SIG-M5 (cell line): ENCODE data around the gene SAMM50.

Source experiments
- DNase-seq: peaks from one replicate; lab custom pipeline; 2025; lab: John Stamatoyannopoulos, UW

Gene SAMM50

DNA sequence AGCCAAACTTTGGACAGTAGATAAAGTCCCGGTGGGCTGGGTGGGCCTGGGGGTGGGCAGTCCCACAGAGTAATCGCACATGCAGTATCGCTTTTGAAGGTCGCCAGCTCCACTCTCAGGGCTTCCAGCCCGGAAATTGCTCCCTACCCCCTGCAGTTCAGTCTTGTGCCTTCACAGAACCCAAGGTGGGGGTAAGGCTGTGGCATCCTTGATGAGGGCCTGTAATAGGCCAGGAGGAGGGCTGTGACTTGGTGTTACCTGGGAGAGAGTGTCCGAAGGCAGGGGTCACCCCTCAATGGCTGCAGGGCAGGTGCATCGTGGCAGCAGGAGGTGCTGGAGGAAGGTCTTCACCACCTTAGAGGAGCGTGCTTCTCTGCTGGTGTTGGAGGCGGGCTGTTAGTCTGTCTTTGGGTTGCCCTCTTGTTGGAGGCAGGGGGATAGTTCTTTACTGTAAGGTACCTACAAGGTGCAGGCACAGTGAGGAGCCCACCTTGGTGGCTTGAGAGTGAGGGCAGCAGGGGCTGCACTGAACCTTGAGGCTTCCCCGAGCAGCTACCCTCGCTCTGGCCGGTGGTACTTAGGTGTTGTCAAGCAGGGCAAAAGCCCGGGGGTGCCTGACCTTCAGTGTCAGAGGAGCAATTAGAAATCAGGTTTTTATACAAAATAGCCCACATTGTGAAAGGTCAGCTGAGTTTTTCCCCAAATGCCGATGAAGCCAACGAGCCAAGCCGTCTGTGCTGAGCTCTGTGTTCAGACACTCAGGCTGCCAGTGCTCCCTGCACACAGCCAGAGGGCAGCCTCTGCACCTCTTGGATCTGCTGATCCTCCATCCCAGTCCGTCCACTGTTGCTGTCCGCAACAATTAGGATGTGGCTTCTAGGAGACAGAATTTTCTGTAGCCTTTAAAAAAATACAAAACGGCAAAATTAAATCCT lies 21.9 kb downstream of the SAMM50 start:
- DNase-seq, result no peak

DNA sequence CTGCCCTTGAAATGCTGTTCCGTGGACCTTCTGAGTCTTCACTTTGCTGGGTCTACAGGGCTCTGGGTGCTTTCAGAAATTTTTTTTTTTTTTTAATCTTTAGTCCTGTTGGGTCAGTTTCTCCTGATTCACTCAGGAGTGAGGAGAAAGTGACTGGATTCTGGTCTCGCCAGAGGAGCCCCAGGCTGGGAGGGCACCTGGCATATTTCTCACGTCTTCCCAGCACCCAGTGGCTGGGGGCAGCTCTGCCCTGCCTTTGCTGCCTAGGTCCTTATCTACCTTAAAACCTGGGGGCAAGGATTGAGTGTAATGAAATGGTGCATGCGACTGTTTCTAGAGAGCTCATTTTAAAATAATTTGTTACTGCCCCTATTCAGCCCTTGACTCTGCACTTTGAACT lies 23.3 kb downstream of the SAMM50 start:
- DNase-seq, result no peak

DNA sequence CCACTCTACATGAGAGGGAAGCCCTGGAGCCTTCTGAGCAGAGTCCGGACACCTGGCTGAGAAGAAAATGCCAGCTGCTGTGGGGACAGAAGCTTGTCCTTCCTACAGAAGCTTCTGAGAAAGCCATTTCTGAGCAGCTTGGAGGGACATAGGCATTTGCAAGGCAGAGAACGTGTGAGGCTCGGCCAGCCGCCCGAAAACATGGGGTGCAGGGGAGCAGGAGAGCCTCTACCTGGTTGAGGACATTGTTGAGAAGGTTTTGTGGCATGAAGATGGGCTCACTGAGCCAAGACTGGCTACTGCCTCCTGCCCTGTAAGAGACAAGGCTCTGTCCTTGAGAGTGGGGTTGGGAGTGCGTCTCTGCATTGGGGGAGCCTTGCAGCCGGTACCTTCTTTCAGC lies 25.3 kb downstream of the SAMM50 start:
- no peak for DNase-seq

DNA sequence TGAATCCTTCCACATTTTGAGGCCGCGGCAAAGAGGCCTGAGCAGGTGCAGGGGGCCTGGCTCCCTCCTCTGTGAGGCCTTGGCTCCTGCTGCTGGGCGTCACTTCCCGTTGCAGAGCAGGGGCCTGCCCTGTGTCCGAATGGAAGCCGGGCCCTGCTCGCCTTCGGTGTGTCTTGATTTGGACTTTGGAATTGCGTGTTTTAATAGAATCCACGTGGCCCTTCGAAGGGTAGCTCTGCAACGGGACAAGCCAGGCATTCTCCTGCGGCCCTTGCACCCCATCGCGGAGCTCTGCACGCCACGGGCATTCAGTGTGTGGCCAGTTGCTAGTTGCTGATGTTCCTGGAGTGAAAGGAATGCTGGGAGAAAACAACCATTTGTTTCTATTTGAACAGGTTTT lies 25.8 kb downstream of the SAMM50 start:
- no peak for DNase-seq

DNA sequence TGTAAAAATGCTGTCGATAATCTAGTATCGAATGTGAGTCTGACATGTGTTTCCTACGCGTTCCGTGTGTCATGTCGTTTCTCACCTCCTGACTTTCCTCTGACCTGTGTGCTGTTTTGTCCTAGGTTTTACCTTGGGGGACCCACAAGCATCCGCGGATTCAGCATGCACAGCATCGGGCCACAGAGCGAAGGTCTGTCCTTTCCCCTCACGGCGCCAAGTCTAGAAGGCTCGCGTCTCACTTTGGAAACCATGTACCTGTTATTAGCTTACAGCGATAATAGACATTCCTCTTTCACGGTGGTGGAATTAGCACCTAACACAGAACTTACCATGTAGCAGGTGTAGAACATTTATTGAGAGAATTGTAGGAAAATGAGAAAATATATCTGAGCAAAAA lies 28.6 kb downstream of the SAMM50 start:
- no peak for DNase-seq

DNA sequence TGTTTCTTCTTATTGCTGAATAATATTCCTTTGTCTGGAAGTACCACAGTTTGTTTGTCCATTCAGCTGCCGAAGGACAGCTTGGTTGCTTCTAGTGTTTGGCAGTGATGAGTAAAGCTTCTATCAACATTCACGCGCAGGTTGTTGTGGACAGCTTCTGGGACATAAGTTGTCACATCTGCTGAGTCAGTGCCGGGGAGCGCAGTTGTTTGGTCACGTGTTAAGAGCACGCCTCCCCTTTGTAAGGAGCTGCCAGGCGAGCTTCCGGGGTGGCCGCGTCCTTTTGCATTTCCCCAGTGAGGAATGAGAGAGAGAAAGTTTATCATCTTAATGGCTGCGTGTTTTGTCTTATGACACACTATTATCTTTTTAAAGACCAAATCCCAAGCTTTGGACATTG lies 30.3 kb downstream of the SAMM50 start:
- DNase-seq, result no peak

DNA sequence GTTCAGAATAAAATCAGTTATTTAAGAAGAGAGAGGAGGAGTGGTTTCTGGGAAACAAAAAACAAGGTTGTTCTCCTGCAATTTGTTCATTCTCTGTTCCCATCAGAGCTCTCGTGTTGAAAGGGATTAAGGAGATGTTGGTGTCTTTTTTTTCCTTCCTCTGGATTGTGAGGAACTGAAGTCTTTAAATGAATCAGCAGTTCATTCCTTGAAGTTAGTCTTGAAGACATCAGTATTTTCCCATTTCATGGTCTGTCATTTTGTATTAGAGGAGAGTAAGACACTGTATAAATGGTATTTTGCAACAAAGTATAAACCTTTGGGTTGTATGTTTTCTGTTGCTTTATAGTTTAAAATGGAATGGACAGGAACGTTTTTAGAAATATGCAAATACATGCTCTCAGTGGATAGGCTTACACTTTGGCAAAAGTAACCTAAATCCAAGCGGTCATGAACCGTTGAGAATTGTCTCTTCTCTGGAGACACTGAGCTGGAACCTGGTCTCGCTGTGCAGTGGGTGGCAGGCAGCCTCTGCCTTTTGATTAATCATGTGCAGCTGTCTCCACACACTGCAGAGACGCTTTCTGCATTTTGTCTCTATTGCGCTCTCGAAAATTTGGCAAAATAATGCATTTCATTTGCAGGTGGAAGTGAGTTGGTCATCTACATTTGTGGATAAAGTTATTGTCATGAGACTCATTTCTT lies 33.0 kb downstream of the SAMM50 start:
- DNase-seq, result no peak

DNA sequence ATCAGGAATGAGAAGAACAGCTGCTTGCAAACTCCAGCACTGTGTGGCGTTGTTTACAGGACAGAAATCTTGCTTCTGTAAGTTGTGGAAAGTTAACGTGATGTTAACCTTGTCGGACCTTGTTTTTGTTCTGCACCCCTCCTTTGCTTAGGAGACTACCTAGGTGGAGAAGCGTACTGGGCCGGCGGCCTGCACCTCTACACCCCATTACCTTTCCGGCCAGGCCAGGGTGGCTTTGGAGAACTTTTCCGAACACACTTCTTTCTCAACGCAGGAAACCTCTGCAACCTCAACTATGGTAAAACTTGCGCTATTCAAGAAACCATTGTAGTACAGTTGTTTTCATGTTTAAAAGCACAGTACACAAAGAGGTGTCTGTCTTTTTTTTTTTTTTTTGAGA lies 33.7 kb downstream of the SAMM50 start:
- no peak for DNase-seq

DNA sequence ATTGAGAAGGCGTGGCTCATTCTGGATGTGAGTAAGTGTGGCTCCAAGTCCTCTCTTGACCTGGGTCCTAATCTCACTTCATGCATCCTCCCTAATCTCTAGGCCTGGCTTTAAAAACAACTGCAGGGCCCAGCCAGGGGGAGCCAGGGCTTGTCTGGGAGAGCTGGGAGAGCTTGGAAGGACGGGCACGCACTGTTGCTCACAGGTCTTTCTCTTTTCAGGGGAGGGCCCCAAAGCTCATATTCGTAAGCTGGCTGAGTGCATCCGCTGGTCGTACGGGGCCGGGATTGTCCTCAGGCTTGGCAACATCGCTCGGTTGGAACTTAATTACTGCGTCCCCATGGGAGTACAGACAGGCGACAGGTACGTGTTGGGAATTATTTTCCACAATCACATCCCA lies 34.8 kb downstream of the SAMM50 start:
- no peak for DNase-seq

DNA sequence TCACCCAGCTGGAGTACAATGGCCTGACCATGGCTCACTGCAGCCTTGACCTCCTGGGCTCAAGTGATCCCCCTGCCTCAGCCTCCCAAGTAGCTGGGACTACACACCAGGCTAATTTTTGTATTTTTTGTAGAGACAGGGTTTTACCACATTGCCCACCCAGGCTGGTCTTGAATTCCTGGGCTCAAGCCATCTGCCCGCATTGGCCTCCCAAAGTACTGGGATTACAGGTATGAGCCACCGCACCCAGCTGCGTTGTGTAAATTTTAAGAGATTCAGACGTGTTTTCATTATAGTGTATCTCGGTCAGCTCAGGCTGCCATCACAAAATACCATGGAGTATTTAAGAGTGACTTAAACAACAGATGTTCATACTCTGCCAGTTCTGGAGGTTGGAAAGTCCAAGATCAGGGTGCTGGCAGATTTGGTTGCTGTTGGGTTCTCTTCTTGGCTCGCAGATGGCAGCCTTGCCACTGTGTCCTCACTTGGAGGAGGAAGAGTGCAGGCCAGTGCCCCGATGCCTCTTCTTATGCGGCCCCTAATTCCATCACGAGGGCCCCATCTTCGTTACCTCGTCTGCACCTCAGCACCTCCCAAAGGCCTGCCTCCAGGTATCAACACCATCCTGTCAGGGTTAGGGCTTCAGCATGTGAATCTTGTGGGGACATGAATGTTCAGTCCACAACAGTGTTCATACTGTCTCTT lies 36.2 kb downstream of the SAMM50 start:
- no peak for DNase-seq

DNA sequence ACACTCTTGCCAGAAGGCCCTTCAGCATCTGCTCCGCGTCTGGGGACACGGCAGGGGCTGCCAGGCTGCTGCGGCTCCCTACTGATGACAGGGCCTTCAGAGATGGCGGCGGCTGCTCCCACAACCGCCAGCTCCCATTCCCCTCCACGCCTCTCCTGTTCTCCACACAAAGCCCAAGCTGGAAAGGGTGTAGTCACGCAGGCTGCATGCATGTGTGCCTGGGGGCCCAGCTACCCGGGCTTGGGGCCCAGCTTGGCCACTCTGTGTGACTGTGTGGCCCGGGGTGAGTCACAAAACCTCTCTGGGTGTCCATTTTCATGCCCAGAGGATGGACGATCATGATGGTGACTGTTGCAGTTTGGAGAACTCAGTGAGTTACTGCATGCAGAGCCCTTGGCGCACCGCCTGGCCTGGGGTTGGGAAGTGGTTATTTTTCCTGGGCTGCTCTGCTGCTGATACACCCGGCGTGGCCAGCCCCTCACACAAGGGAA lies 37.1 kb downstream of the SAMM50 start:
- DNase-seq, result no peak

DNA sequence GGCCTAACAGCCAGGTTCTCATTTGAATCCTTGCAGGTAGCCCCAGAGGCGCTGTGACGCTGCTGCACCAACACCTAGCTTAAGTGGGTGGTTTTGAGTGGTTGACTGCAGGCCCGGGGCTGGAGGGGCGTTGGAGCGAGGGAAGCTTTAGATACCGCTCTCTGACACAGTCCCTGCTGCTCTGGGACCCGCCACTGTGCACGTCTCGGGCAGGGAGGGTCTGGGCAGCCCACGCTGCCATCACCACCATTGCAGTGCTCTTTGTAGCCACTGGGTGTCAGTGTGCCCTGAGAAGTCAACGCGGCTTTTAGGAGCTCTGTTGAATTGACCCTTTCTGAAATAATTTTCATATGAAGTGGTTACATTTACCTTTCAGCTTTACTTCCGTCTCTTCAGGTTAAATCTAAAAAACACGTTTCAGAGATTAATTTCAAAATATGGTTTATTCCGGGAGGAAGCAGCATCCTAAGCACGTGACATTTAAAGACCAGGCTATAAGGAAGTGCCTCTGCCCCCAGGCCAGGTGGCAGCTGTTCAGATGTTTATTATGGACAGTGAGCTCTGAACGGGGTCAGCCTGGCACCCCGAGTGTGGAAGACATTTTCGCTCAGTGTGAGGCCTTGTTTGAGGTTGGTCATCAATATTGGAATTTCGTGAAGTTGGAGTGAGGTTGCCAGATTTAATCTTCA lies 38.0 kb downstream of the SAMM50 start:
- no peak for DNase-seq

DNA sequence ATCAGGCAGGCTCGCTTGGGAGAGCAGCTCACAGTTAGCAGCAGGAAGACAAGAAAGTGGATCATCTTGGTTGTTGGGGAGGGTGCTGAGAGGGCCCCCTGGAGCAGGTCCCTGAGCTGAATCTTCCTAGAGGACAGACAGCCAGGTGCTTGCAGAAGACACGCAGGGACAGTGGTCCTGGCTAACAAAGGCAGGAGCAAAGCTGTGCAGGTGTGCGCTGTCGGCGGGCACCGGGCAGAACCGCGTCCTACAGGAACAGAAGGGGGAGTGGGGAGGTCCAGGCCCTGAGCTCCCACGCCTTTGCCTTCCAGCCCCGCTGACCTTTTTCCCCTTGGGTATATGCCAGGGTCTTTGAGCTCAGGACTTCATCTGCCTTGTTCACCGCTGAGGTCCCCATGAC lies 38.8 kb downstream of the SAMM50 start:
- DNase-seq, result no peak

DNA sequence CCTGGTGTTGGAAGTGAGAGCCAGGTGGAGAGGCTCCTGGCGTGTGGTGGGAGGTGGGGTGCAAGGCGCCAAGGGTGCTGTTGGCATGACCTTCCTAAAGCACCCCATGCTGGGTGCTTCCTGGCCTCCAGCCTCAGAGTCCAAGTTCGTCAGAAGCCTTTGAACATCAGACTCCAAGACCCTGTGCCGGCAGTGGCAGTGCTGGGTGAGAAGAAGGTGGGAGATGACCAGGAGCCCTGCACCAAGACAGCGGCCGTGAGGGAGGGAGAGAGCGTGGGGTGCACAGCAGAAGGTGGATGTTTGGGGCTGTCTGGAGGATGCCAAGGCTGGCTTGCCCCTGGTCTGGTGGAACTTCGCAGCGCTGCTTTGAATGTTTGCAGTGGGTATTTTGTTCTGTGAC lies 39.2 kb downstream of the SAMM50 start:
- DNase-seq, result no peak

DNA sequence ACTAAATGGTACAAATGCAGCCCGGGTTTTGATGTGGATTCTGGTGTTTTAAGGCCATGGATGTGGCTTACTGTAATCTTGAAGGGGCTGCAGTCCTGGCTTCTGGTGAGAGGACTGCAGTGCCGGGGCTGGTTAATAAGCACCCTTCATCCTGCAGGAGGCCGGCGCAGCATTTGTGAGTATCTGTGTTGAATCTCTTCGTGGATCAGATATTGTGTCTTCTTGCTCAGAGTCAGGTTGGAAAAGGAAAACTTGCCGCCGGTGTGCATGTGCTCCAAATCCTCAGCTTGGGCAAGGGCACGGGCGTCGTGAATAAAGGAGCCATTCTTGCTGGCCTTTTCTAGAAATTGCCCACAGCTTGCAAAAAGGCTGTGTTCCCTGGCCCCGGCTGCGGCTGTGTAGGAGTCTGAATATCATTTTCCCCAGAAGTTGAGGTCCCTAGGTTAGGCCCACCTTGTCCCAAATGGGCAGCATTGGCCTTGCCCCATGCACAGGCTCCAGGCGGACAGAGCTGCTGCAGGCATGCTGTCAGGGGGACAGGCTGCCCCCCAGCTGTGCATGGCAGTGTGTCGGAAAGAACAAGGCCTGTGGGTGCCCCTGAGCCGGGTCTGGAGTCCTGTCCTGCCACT lies 39.9 kb downstream of the SAMM50 start:
- no peak for DNase-seq

DNA sequence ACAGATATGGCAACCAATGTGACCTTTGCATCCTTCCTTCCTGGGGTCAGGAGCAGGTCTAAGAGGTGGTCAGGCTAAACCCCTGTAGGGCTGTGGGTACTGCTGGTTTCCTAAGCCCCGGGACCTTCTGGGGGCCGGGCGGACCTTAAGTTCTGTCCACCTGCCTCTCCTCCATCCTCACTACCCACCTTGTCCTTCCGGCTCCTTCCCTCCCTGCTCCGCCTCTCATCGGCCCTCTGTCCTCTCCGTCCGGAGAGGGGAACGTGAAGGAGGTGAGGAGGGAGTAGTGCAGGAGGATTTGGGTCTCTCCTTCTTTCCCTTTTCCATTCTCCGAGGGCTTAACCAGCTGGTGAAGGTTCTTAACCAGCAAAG lies 40.5 kb downstream of the SAMM50 start:
- DNase-seq, result no peak

DNA sequence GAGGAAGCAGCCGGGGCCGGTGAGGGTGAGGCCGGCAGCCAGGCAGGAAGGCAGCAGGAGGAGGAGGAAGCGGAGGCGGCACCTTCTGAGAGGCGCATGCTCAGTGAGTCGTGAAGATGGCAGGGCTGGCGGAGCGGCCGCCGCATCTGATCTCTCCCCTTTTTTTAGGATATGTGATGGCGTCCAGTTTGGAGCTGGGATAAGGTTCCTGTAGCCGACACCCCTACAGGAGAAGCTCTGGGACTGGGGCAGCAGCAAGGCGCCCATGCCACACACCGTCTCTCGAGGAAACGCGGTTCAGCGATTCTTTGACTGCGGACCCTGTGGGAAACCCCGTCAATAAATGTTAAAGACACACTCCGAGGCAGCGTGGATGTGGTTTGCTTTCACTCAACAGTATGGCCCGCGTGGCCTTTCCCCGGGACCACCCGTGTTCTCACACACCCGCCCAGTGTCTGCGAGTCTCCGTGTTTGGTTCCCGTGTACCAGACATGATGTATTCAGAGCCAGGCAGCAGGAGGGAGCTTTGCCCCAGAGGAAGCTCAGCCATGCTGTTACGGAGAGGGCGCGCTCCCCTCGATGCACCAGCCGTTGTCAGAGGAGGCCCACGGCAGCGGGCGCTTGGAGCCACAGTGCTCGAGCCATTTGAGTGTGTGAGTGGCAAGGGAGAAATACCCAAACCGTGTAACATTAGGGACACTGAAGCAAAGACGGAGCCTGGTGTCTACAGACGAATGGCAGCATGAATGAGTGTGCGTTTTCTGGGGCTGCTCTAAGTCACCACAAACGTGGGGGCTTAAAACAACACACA lies 41.1 kb downstream of the SAMM50 start:
- no peak for DNase-seq

DNA sequence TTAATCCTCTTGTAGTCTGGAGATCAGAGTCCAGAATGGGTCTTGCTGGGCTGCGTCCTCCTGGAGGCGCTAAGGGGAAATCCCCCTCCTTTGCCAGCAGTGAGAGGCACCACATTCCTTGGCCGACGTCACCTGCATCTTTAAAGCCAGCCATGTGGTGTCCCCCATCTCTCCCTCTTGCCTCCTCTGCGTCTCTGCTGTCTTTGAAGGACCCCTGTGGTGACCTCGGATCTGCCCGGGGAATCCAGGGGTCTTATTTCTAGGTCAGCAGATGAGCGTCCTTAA lies 41.7 kb downstream of the SAMM50 start:
- DNase-seq, result no peak

DNA sequence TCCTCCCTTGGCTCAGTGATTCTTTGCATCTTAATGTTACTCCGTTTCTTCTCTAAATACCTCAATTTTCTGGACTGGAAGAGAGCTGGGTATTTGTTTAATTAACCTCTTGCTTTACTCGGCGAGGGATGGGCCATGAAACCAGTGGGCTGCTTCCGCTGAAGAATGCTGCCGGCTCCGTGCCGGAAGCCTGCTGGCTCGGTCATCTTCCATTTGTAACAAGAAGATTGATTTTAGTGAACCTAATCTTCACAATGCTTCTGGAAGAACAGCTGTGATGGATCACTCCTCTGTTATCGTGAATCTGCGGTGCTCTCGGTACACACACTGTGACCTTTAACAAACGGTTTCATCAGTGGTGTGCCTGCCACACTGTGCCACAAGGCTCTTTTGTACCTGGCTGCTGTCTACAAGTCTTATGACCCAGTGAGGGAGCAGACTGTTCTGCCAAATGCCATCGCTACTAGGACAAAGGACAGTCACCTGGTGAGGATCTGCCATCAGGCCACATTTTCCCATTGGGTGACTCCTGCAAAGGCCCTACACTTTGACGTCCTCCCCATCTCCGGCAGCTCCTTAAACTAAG lies 43.5 kb downstream of the SAMM50 start:
- DNase-seq, result no peak

DNA sequence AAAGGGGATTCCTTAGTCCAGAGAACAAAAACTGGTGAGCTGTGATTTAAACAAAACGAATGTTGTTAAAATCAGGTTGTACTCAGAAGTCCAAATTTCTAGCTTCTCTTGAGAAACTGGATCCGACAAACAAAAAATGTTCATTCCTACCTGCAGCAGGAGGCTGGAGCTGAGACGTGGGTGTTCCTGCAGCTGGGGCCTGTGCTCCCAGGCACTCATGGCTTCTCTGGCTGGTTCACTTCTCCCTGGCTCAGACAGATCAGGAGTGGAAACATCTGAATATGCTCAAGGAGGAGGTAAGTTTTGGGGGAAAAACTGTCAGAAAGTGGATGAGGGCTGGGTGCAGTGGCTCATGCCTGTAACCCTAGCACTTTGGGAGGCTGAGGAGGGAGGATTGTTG lies 44.1 kb downstream of the SAMM50 start:
- no peak for DNase-seq

DNA sequence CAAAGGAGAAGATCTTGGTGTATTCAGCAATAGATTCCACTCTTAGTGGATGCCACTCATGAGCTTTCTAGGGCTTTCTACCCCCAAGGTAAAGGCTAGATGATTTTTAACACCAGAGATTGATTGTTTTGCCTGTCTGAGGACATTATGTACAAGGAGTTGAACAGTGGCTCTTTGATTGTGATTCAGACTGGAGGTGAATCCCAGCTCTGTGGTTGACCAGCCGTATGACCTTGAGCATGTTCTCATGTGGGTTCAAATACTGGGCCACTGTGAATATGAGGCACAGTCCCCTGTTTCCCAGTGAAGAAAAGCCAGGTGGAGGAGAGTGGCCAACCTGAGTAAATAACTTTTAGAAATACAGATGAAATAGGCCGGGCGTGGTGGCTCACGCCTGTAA lies 44.9 kb downstream of the SAMM50 start:
- DNase-seq, result no peak
